Duodenal mucosa (tissue), 2 donors: ENCODE data around the gene MT3.
"Not testable (repeated sequence)": the region's sequence is repeated elsewhere in the genome, so short reads cannot be mapped to it uniquely, and the experiment has no call there.

Source experiments
- H3K27ac ChIP-seq: one replicate; pipeline ENCODE4 v1.7.0; 2013; ENCODE audit warnings: low read depth, low read length
- H3K27me3 ChIP-seq, 2 donors: one replicate each; pipeline ENCODE4 v1.7.0; 2013; ENCODE audit warnings: low read length in 2 of 2, control low read depth in 1 of 2; ENCODE audit not compliant: insufficient read depth in 2 of 2, control insufficient read depth in 1 of 2
- H3K36me3 ChIP-seq, 2 donors: one replicate each; pipeline ENCODE4 v1.7.0; 2013; ENCODE audit warnings: low read length in 2 of 2, control low read depth in 1 of 2; ENCODE audit not compliant: insufficient read depth in 2 of 2, control insufficient read depth in 1 of 2
- H3K4me1 ChIP-seq, 2 donors: one replicate each; pipeline ENCODE4 v1.7.0; 2013; ENCODE audit warnings: low read length in 2 of 2, control low read depth in 1 of 2; ENCODE audit not compliant: insufficient read depth in 2 of 2, control insufficient read depth in 1 of 2
- H3K4me3 ChIP-seq, 2 donors: one replicate each; pipeline ENCODE4 v1.7.0; 2013; ENCODE audit warnings: low read length in 2 of 2, low read depth in 1 of 2
- H3K9ac ChIP-seq, 2 donors: one replicate each; pipeline ENCODE4 v1.7.0; 2013; ENCODE audit warnings: low read length in 2 of 2, low read depth in 1 of 2
- H3K9me3 ChIP-seq, 2 donors: one replicate each; pipeline ENCODE4 v1.7.0; 2013; ENCODE audit warnings: low read length in 2 of 2, control low read depth in 1 of 2; ENCODE audit not compliant: control insufficient read depth in 1 of 2

MT3 gene

DNA sequence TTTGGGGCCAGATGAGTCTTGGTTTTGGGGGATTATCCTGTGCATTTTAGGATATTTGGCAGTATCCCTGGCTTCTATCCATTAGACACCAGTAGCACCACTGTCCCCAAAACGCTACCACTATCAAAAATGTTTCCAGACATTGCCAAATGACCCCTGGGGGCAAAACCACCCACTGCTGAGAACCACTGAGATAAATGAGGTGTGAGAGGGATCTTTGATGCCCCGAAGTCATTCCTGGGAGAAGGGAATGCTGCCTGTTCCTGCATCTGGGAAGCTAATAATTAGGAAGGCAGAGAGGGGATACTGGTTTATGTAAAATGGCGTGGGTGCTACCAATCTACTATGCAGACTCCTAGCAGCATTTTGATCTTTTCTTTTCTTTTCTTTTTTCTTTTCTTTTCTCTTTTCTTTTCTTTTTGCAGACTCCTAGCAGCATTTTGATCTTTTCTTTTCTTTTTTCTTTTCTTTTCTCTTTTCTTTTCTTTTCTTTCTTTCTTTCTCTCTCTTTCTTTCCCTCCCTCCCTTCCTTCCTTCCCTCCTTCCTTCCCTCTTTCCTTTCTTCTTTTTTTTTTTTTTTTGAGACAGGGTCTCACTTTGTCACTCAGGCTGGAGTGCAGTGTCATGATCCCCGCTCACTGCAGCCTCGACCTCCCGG, 8.8 kb upstream of the MT3 start:
- Histone ChIP-seq H3K27ac (no peak overlapping the region), H3K36me3 (no peaks in the 10 kb centered on the region), H3K4me3 (no peak overlapping the region), H3K27me3 (no peaks in the 10 kb centered on the region), H3K9ac (no peak overlapping the region), H3K4me1 (peaks cover 0 to 3% of the 10 kb centered on the region in 2 donors), H3K9me3 (no peaks in the 10 kb centered on the region)

DNA sequence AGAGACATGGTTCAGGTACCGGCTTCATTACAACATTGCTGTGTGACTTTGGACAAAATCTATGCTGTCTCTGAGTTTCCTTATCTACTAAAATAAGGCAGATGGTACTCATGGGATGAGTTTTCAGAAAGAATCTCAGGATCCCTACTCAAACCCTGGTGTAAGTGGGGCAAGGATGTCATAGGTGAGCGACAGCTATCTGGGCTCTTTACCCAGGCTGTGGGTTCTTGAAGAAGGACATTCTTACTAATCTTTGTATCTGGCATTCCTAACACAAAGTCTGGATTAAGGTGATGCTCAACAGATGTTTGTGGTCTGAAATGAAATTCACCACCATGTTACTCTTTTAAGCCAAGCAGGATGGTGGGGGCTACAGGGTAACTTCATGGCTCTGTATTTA, 6.4 kb upstream of the MT3 start:
- not testable (repeated sequence) for H3K36me3 ChIP-seq, H3K4me3 ChIP-seq, H3K9ac ChIP-seq, H3K4me1 ChIP-seq, H3K9me3 ChIP-seq, H3K27me3 ChIP-seq, H3K27ac ChIP-seq

DNA sequence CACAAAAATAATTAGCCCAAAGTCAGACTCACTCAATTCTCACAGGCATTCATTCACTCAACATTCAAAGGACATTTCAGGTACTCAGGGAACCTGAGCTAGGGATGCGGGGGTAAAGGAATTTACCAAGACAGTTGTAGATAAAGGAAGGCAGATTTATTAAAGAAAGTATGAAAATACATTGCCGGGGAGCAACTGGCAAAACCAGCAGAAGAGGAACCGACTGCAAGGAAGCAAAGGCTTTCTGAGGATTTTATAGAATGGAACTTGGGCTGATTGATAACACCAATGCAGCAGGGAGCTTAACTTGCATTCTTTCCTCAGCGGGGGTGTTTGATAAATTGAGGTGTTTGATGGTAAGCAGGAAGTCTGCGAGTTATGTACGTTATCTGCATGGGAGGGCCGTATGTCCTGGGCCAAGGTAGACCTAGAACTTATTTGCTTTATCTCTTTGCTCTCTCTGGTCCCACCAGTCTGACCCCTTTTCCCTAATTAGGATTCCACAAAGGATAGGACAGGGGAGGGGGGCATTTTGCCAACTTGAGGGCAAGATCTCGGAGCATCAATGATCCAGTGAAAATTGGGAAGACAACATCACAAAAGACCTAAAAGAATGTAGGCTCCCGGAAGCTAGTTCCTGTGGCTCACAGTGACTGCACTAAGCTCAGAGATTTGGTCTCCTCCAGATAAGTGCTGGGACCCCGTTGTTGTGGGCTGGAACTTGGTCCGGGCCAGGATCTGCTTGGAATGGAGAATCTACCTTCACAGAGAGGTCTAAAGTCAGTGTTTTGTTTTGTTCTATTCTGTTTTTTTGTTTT, 5.8 kb upstream of the MT3 start:
- H3K4me3 ChIP-seq = no peak overlapping the region

DNA sequence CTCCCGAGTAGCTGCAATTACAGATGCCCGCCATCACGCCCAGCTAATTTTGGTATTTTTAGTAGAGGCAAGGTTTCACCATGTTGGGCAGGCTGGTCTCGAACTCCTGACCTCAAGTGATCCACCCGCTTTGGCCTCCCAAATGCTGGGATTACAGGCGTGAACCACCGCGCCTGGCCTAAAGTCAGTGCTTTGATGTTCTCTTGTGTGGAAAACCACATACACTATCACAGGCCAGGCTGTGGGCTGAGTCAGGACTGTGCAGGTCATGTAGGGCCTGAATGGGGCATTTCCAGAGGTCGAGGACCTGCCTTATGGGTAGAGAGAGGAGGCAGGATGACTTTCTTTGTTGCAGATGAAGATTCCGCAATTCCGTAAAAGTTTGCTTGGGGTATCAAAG, 5.1 kb upstream of the MT3 start:
- Histone ChIP-seq H3K27ac (no peak overlapping the region), H3K27me3 (peaks cover 6 to 12% of the 10 kb centered on the region in 2 donors), H3K4me1 (peaks cover 0 to 3% of the 10 kb centered on the region in 2 donors), H3K9ac (no peak overlapping the region), H3K4me3 (no peak overlapping the region), H3K36me3 (no peaks in the 10 kb centered on the region), H3K9me3 (no peaks in the 10 kb centered on the region)

More for the DNA sequence above, 5.8 kb upstream of the MT3 start:
- H3K27ac ChIP-seq = no peak overlapping the region
- no peaks in the 10 kb centered on the region for H3K9me3 ChIP-seq
- no peaks in the 10 kb centered on the region for H3K4me1 ChIP-seq
- no peak overlapping the region for H3K9ac ChIP-seq
- H3K27me3 ChIP-seq = peaks cover 0 to 7% of the 10 kb centered on the region in 2 donors
- no peaks in the 10 kb centered on the region for H3K36me3 ChIP-seq

DNA sequence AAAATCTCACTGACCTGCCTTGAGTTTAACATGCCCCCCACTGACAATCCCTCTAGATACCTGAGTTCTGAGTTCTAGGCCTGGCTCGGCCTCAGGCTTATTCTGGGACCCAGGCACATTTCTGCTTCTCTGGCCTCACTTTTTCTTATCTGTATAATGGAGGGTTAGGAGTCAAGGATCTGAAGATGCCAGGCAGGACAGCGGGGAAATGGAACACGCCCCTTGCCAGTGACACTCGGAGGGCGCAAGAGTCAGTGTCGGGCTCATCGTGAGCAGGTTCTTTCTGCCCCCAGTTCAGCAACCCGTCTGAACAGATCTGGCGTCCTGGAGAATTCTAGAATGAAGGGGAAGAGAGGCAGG, 567 bp upstream of the MT3 start:
- H3K9me3 ChIP-seq = no peaks in the 10 kb centered on the region
- peaks cover 9 to 26% of the 10 kb centered on the region in 2 donors for H3K27me3 ChIP-seq
- H3K4me1 ChIP-seq = peaks cover 11 to 15% of the 10 kb centered on the region in 2 donors
- H3K4me3 ChIP-seq = peak overlapping the region; percentile 59 to 70
- no peaks in the 10 kb centered on the region for H3K36me3 ChIP-seq
- H3K27ac ChIP-seq = no peak overlapping the region
- H3K9ac ChIP-seq = no peak overlapping the region

DNA sequence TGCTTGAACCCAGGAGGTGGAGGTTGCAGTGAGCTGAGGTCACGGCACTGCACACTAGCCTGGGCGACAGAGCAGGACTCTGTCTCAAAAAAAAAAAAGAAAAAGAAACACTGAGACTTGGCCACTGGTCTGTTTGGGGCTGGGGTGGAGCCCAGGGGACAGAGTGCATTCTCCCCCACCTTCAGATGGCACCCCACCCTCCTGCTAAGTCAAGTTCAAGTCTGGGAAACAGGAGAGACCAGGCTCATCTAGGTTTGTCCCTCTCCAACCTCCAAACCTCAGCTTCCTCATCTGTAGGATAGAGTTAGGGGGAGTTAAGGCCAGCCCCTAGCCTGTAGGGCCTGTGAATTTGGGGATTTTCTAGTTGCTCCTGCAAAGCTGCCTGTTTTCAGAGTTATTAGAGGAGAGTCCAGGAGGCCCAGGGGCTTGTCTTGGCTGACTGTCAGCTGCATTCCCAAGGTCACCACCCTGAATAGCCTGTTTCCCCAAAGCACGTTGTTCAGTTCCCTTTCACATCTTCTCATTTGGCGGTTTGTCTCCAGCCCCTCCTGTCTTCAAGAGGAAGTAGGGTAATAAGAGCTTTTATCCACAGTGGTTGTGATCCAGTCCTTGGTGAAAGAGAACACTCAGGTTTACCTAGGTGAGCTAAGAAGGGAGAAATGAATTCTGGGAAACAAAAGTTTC, 2.2 kb downstream of the MT3 start:
- Histone ChIP-seq H3K27me3 (peaks cover 9 to 26% of the 10 kb centered on the region in 2 donors), H3K36me3 (no peaks in the 10 kb centered on the region), H3K9me3 (no peaks in the 10 kb centered on the region), H3K4me1 (peaks cover 11 to 15% of the 10 kb centered on the region in 2 donors), H3K4me3 (no peak overlapping the region), H3K9ac (no peak overlapping the region), H3K27ac (no peak overlapping the region)

DNA sequence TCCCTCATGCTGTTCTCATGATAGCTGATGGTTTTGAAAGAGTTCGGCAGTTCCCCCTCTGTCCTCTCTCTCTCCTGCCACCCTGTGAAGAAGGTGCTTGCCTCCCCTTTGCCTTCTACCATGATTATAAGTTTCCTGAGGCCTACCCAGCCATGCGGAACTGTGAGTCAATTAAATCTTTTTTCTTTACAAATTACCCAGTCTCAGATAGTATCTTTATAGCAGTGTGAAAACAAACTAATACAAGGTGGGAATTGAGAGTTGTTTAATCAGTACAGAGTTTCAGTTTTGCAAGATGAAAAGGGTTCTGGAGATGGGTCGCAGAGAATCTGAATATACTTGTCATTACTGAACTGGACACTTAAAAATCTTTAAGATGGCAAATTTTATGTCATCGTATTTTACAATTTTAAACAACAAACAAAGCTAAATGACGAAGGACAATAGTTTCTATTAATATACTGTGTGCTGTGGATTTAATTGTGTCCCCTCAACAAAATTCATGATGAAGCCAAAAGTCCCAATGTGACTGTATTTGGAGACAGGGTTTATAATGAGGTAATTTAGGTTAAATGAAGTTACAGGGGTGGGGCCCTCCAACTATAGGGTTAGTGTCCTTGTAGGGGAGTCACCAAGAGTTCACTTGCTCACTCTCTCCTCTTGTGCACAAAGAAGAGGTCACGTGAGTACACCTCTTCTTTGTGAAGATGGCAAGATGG, 4.4 kb downstream of the MT3 start:
- Histone ChIP-seq H3K9ac (no peak overlapping the region), H3K36me3 (no peaks in the 10 kb centered on the region)

DNA sequence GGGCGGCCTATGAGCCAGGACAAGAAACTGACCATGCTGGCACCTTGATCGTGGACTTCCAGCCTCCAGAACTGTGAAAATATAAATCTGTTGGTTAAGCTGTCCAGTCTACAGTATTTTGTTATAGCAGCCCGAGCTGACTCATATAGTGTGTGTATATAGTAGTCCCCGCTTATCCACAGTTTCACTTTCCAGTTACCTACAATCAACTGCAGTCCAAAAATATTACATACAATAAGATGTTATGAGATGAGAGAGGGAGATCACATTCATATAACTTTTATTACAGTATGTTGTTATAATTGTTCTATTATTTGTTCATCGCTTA, 4.9 kb downstream of the MT3 start:
- Histone ChIP-seq H3K9ac (no peak overlapping the region), H3K27ac (no peak overlapping the region), H3K4me3 (no peak overlapping the region), H3K9me3 (no peaks in the 10 kb centered on the region), H3K36me3 (no peaks in the 10 kb centered on the region), H3K27me3 (peaks cover 3 to 14% of the 10 kb centered on the region in 2 donors), H3K4me1 (peaks cover 11% of the 10 kb centered on the region in 2 donors)

More for the DNA sequence above, 4.4 kb downstream of the MT3 start:
- Histone ChIP-seq H3K4me3 (no peak overlapping the region), H3K4me1 (peaks cover 11 to 15% of the 10 kb centered on the region in 2 donors), H3K9me3 (no peaks in the 10 kb centered on the region), H3K27ac (no peak overlapping the region), H3K27me3 (peaks cover 7 to 18% of the 10 kb centered on the region in 2 donors)

DNA sequence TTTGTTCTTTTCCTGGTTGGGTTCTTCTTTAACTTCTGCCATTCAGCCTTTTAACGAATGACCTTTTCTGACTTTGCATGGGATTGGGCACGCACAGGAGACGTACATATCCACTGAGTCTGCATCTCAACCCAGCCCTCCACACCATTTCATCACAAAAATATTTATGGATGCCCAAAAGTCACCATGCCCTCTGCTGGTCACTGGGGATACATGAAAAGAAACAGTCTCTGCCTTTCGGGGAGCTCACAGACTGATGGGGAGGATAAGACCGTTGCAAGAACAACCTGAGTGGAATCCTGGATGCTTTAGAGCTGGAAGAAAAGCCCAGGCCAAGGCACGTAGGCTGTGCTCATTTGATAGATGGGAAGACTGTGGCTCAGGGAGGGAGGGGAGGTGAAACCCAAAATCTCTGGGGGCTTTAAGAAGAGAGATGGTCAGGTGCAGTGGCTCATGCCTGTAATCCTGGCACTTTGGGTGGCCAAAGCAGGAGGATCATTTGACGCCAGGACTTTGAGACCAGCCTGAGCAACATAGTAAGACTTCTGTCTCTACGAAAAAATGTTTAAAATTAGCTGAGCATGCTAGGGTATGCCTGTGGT, 11.2 kb downstream of the MT3 start:
- H3K4me1 ChIP-seq = no peaks in the 10 kb centered on the region
- H3K27ac ChIP-seq = no peak overlapping the region
- no peak overlapping the region for H3K4me3 ChIP-seq
- no peaks in the 10 kb centered on the region for H3K27me3 ChIP-seq
- H3K9ac ChIP-seq = no peak overlapping the region
- H3K9me3 ChIP-seq = no peaks in the 10 kb centered on the region
- H3K36me3 ChIP-seq = no peaks in the 10 kb centered on the region
